Heart right ventricle (tissue), 16 donors: ENCODE data around the gene GTF2A2. TPM values are rescaled to one million over a fixed set of nuclear protein-coding genes. Genes with fewer than 3 reads are reported as not detected.
"Not testable (repeated sequence)": the region's sequence is repeated elsewhere in the genome, so short reads cannot be mapped to it uniquely, and the experiment has no call there.

Experiments used
- ATAC-seq, 8 donors: fragments of 200-7000 bp; cut with Tn5 transposase; one replicate each; pipeline ENCODE4 v1.9.1; 2020; ENCODE audit warnings: mild to moderate bottlenecking in 8 of 8, moderate library complexity in 8 of 8, moderate number of reproducible peaks in 1 of 8
- DNase-seq, 2 donors: peaks; one replicate each; pipeline ENCODE4 v3.0.0-alpha.2; 2020
- H3K27ac ChIP-seq, 10 donors: fragments of 200-600 bp; sonication (generic) in 2 of 10; one replicate each; pipeline versions ENCODE4 v1.5.0 to v1.8.0; 2020 to 2022; ENCODE audit warnings: mild to moderate bottlenecking in 3 of 10
- H3K27me3 ChIP-seq, 7 donors: fragments of 200-600 bp; one replicate each; pipeline ENCODE4 v1.8.0; 2021 to 2022; ENCODE audit warnings: mild to moderate bottlenecking in 2 of 7
- H3K36me3 ChIP-seq, 9 donors: fragments of 200-600 bp; sonication (generic) in 1 of 9; one replicate each; pipeline versions ENCODE4 v1.5.0 to v1.8.0; 2020 to 2022; ENCODE audit warnings: mild to moderate bottlenecking in 2 of 9
- H3K4me1 ChIP-seq, 9 donors: fragments of 200-600 bp; sonication (generic) in 1 of 9; one replicate each; pipeline versions ENCODE4 v1.5.0 to v1.8.0; 2020 to 2022; ENCODE audit warnings: mild to moderate bottlenecking in 4 of 9
- H3K4me3 ChIP-seq, 10 donors: fragments of 200-600 bp; sonication (generic) in 2 of 10; one replicate each; pipeline versions ENCODE4 v1.5.0 to v1.8.0; 2020 to 2022; ENCODE audit warnings: mild to moderate bottlenecking in 7 of 10, moderate library complexity in 2 of 10
- H3K9me3 ChIP-seq, 11 donors: fragments of 200-600 bp in 10 of 11; sonication (generic) in 2 of 11; one replicate each; pipeline versions ENCODE4 v1.5.0 to v1.8.0; 2013 to 2022; ENCODE audit warnings: mild to moderate bottlenecking in 2 of 11, control low read depth in 1 of 11, moderate library complexity in 1 of 11
- CTCF ChIP-seq, 9 donors: fragments of 200-600 bp; sonication (generic) in 2 of 9; IDR thresholded peaks; one replicate each; pipeline versions ENCODE4 v1.5.0 to v1.8.0; 2021 to 2022; ENCODE audit warnings: antibody characterized with exemption in 9 of 9, mild to moderate bottlenecking in 5 of 9, moderate library complexity in 1 of 9
- WGBS, 2 donors: extraction: QIAGEN DNeasy Blood & Tissue Kit; methylation state at CpG; one replicate each; pipeline ENCODE4 v1.1.7; 2013; ENCODE audit warnings: inconsistent platforms in 1 of 2; 5-methylcytosine and 5-hydroxymethylcytosine counted together
- intact Hi-C, 10 donors: fragments of 100-400 bp; cut with DNase I; formaldehyde crosslinking; loops; one replicate each; pipeline versions ENCODE4 v1.11.1 to v1.14.2; 2022
- polyA plus RNA-seq, 2 donors: library from polyadenylated mRNA; stranded (reverse); fragments of 200-250 nt; gene quantifications; one replicate each; pipeline ENCODE4 v1.2.3, GENCODE V29; 2013
- total RNA-seq, 10 donors: library from RNA; stranded (reverse); fragmentation: NEBNext Ultra II Directional in 3 of 10; extraction: Animal tissue kit (Norgen Biotek cat#: 25700) in 3 of 10; gene quantifications; one replicate each; pipeline versions ENCODE4 v1.2.1 to v1.2.4, GENCODE V29; 2021 to 2023
- donor health status: Arrhythmogenic right ventricular cardiomyopathy.
- donor health status: ischemic (EF 13 %, LVEDD 7.1; RV severe dilation, severe dysfunction).
- donor health status: healthy with polysubstance abuse.
- donor health status: DM: no; HTN: yes; CAD: no.
- donor health status: DM: no; HTN: no; CAD: no.
- donor health status: ischemic (EF 25% LVEDD 6.9; RV normal size, moderate dysfunction).
- donor health status: ischemic (EF 25% LVEDD 5.7; RV mildly dilated, moderate dysfunction).
- donor health status: healthy.
- donor health status: DM: yes; HTN: yes; CAD: no.
- donor health status: Ischemic cardiomyopathy.
- donor health status: ischemic (EF 35%, LVEDD 5.7; RV mildly dilated, moderate dysfunction).
- donor health status: nonischemic (EF 11% LVEDD 7.7; RV severe dilation, severe dysfunction).
- donor health status: DM: yes; HTN: yes; CAD: no.
- donor health status: PGD.
- donor health status: ischemic (EF 29% LVEDD 5.4; RV normal size, mild dysfunction).
- donor health status: nonischemic (EF 23%, LVEDD 6.1; RV moderate dilation, normal function).

Gene GTF2A2
- total and polyA plus RNA-seq, 12 donors, result 56.9 to 150 (median 126) TPM

DNA sequence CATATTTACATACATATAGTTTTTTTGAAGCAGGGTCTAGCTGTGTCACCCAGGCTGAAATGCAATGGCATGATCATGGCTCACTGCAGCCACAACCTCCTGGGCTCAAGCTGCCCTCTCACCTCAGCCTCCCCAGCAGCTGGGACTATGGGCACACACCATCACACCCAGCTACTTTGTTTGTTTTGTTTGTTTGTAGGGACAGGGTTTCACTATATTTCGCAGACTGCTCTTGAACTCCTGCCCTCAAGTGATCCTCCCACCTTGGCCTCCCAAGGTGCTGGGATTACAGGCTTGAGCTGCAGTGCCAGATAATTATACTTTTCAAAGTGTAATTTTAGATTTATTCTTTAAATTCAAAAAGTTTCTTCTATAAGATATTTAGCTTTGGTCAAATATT is 10.2 kb downstream of the GTF2A2 start:
- H3K4me3 ChIP-seq, result no peak overlapping the region
- ATAC-seq (no peak), DNase-seq (no peak)
- 98 to 100% methylated on average over 1 of the region's 1 CpG for WGBS, 2 donors
- H3K9me3 ChIP-seq, result peaks cover 0 to 6% (median 0%) of the 10 kb centered on the region in 11 donors
- no peaks in the 10 kb centered on the region for H3K27me3 ChIP-seq
- H3K36me3 ChIP-seq, result peaks cover 0 to 97% (median 42%) of the 10 kb centered on the region in 9 donors
- TF ChIP-seq CTCF (IDR thresholded peaks at IDR 0.05), result no peak
- intact Hi-C loops, result no loop called here
- H3K4me1 ChIP-seq, result peaks cover 0 to 14% (median 7%) of the 10 kb centered on the region in 9 donors
- H3K27ac ChIP-seq, result no peak overlapping the region

- intact Hi-C loops, result no loop called here
- Histone ChIP-seq H3K9me3 (no peaks in the 10 kb centered on the region), H3K27me3 (no peaks in the 10 kb centered on the region), H3K36me3 (peaks cover 0 to 97% (median 34%) of the 10 kb centered on the region in 9 donors), H3K4me1 (peaks cover 0 to 14% (median 7%) of the 10 kb centered on the region in 9 donors), H3K27ac (no peak overlapping the region), H3K4me3 (no peak overlapping the region)
- ATAC-seq (no peak), DNase-seq (no peak)
- no peak for TF ChIP-seq CTCF (IDR thresholded peaks at IDR 0.05)
- 96 to 100% methylated on average over 1 of the region's 1 CpG for WGBS, 2 donors
Observed at GRCh38 chr15:59646277-59646676, 11.0 kb downstream of the GTF2A2 start.

DNA sequence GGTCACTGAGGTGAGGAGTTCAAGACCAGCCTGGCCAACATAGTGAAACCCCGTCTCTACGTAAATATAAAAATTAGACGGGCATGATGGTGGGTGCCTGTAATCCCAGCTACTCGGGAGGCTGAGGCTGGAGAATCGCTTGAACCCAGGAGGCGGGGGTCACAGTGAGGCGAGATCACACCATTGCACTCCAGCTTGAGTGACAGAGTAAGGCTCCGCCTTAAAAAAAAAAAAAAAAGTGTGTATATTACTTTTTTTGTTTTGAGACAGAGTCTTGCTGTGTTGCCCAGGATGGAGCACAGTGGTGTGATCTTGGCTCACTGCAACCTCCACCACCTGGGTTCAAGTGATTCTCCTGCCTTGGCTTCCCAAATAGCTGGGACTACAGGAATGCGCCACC is 11.5 kb downstream of the GTF2A2 start:
- H3K9me3 ChIP-seq, ATAC-seq, H3K27ac ChIP-seq, DNase-seq, H3K4me3 ChIP-seq, intact Hi-C loops, H3K27me3 ChIP-seq: not testable (repeated sequence)
- Histone ChIP-seq H3K36me3 (peaks cover 0 to 97% (median 29%) of the 10 kb centered on the region in 9 donors), H3K4me1 (peaks cover 0 to 14% (median 7%) of the 10 kb centered on the region in 9 donors)
- WGBS, 2 donors, result 96 to 97% methylated on average over 9 of the region's 9 CpGs

- no peak for DNase-seq
- TF ChIP-seq CTCF (IDR thresholded peaks at IDR 0.05), result no peak
- H3K9me3 ChIP-seq, result no peaks in the 10 kb centered on the region
- ATAC-seq, result no peak
- H3K27ac ChIP-seq, result no peak overlapping the region
- H3K27me3 ChIP-seq, result no peaks in the 10 kb centered on the region
- peaks cover 0 to 6% (median under 1%) of the 10 kb centered on the region in 9 donors for H3K4me1 ChIP-seq
- WGBS, 2 donors, result 87 to 88% methylated on average over 4 of the region's 4 CpGs
- H3K4me3 ChIP-seq, result no peak overlapping the region
- intact Hi-C loops, result no loop called here
- H3K36me3 ChIP-seq, result peaks cover 0 to 97% (median 19%) of the 10 kb centered on the region in 9 donors
Observed at GRCh38 chr15:59644756-59645155, 12.6 kb downstream of the GTF2A2 start.

- no peaks in the 10 kb centered on the region for H3K9me3 ChIP-seq
- peak in 2 of 9 donors; percentile 5 to 13 for TF ChIP-seq CTCF (IDR thresholded peaks at IDR 0.05)
- 89 to 92% methylated on average over 2 of the region's 2 CpGs for WGBS, 2 donors
- intact Hi-C loops, result no loop called here
- H3K27ac ChIP-seq, result no peak overlapping the region
- H3K4me1 ChIP-seq, result no peaks in the 10 kb centered on the region
- no peak overlapping the region for H3K4me3 ChIP-seq
- DNase-seq (no peak), ATAC-seq (no peak)
- H3K36me3 ChIP-seq, result peaks cover 0 to 99% (median 19%) of the 10 kb centered on the region in 9 donors
- H3K27me3 ChIP-seq, result no peaks in the 10 kb centered on the region
Observed at GRCh38 chr15:59642351-59642750, 15.0 kb downstream of the GTF2A2 start.

DNA sequence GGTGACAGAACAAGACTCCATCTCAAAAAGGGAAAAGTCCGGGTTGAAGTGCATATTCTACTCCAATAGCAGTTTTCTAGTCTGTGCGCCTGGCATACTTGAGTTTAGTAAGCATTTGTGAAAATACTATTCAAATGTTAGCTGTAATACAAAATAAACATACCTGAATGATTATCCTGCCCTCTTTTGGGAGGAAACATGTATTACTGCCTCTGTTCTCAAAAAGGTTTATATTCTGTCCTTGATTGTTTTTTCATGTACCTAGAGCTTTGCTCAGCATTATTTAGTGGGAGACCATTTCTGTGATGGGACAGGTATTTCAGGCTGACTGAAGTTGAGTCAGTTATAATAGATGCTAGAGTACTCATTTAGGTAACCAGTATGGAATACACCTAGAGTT is 19.8 kb downstream of the GTF2A2 start:
- not testable (repeated sequence) for ATAC-seq, DNase-seq, H3K27me3 ChIP-seq, H3K27ac ChIP-seq, H3K9me3 ChIP-seq, H3K4me3 ChIP-seq, H3K4me1 ChIP-seq
- intact Hi-C loops, result loop anchor here in 3 of 10 donors (10.0 kb wide), 2 partner anchors 93 to 103 kb away; no protein-coding TSS in a partner anchor
- 95 to 97% methylated on average over 2 of the region's 2 CpGs for WGBS, 2 donors
- H3K36me3 ChIP-seq, result peaks cover 0 to 66% (median 9%) of the 10 kb centered on the region in 9 donors
